B cell (primary cell): ENCODE results near the gene GRN.

Source experiments
- CTCF ChIP-seq: fragments of 200-600 bp; IDR thresholded peaks from one replicate; pipeline ENCODE4 v1.8.0; 2022; ENCODE audit warnings: antibody characterized with exemption, mild to moderate bottlenecking
- EZH2 ChIP-seq: IDR thresholded peaks from 2 replicates; pipeline ENCODE4 v1.6.1; 2012; ENCODE audit warnings: borderline replicate concordance, low read depth, mild to moderate bottlenecking, moderate library complexity, low read length; ENCODE audit not compliant: insufficient read depth, poor library complexity, severe bottlenecking

GRCh38 chr17:44378171-44378705 lies 33.1 kb downstream of the GRN start:
- TF ChIP-seq CTCF (no peak), EZH2 (no peak)
